ENCODE data around the gene TEX264.

Gene TEX264

DNA sequence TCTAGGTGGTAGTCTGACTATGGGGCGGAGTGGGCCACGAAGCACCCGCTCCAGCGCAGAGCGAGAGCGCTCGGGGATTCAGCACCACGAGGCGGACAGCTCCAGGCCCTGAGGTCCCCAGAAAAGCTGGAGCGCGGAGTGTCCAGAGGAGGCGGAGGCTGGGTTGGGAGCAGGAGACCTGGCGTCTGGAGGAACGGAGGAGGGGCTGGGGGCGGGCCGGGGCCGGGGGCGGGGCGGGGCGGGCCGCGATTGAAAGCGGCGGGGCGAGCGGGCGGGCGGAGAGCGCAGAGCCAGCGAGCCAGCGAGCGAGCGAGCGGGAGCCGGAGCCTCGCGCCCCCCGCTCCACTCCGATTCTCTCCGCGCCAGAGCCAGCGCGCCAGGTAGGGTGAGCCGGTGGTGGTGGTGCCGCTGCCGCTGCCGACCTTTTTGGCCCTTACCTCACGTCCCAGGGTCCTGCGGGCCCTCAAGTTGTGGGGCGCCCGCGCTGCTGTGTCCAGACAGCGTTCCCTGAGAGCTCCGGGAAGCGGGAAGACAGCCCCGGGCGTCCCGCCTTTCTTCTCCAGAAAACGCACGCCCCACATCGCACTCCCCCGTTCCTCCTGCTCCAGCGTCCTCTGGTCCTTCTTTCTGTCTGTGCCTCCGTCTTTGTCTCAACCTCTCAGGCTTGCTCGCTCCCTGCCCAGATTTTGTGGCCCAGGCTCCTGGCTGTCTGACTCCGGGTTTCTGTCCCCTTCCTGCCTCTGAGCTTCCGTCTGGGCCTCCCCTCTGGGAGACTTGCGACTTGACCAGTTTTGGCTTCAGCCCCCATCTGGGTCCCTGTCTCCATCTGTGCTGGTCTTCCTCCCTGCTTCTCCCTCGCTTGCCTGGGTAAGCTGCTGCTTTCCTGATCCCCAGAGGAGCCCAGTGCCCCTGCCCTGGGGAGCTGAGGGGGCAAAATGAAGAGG, 36.0 kb downstream of the TEX264 start, which contains the start of gene GRM2 (continued):
- TF ChIP-seq ZNF776 (tag by site-specific recombination; IDR thresholded peaks at IDR 0.05; ENCODE audit: borderline replicate concordance) (no peak), ZNF548 (tag by site-specific recombination; IDR thresholded peaks at IDR 0.05) (no peak), ZNF677 (tag by site-specific recombination; IDR thresholded peaks at IDR 0.05) (no peak), IKZF3 (tag by site-specific recombination; IDR thresholded peaks at IDR 0.05) (peak; percentile 70; the same call in 1 of the 2 replicates), ZSCAN30 (tag by site-specific recombination; IDR thresholded peaks at IDR 0.05) (no peak), ZNF23 (tag by site-specific recombination; IDR thresholded peaks at IDR 0.05; ENCODE audit: borderline replicate concordance) (no peak), ZNF157 (tag by site-specific recombination; IDR thresholded peaks at IDR 0.05) (no peak), ZNF335 (tag by site-specific recombination; conservative IDR thresholded peaks at IDR 0.05) (peak; percentile 88), ZBTB17 (tag by site-specific recombination; IDR thresholded peaks at IDR 0.05) (peak; percentile 65), KLF9 (tag by site-specific recombination; IDR thresholded peaks at IDR 0.05; ENCODE audit: low read depth) (0 out of 2 replicates have a peak, but pooled peaks have one; percentile 21), ZNF341 (tag by site-specific recombination; IDR thresholded peaks at IDR 0.05; ENCODE audit: low read depth) (no peak)
- TF ChIP-seq, protein P1, sequence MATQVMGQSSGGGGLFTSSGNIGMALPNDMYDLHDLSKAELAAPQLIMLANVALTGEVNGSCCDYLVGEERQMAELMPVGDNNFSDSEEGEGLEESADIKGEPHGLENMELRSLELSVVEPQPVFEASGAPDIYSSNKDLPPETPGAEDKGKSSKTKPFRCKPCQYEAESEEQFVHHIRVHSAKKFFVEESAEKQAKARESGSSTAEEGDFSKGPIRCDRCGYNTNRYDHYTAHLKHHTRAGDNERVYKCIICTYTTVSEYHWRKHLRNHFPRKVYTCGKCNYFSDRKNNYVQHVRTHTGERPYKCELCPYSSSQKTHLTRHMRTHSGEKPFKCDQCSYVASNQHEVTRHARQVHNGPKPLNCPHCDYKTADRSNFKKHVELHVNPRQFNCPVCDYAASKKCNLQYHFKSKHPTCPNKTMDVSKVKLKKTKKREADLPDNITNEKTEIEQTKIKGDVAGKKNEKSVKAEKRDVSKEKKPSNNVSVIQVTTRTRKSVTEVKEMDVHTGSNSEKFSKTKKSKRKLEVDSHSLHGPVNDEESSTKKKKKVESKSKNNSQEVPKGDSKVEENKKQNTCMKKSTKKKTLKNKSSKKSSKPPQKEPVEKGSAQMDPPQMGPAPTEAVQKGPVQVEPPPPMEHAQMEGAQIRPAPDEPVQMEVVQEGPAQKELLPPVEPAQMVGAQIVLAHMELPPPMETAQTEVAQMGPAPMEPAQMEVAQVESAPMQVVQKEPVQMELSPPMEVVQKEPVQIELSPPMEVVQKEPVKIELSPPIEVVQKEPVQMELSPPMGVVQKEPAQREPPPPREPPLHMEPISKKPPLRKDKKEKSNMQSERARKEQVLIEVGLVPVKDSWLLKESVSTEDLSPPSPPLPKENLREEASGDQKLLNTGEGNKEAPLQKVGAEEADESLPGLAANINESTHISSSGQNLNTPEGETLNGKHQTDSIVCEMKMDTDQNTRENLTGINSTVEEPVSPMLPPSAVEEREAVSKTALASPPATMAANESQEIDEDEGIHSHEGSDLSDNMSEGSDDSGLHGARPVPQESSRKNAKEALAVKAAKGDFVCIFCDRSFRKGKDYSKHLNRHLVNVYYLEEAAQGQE (tag by site-specific recombination; IDR thresholded peaks at IDR 0.05), result peak; percentile 92
- TF ChIP-seq, protein P2, sequence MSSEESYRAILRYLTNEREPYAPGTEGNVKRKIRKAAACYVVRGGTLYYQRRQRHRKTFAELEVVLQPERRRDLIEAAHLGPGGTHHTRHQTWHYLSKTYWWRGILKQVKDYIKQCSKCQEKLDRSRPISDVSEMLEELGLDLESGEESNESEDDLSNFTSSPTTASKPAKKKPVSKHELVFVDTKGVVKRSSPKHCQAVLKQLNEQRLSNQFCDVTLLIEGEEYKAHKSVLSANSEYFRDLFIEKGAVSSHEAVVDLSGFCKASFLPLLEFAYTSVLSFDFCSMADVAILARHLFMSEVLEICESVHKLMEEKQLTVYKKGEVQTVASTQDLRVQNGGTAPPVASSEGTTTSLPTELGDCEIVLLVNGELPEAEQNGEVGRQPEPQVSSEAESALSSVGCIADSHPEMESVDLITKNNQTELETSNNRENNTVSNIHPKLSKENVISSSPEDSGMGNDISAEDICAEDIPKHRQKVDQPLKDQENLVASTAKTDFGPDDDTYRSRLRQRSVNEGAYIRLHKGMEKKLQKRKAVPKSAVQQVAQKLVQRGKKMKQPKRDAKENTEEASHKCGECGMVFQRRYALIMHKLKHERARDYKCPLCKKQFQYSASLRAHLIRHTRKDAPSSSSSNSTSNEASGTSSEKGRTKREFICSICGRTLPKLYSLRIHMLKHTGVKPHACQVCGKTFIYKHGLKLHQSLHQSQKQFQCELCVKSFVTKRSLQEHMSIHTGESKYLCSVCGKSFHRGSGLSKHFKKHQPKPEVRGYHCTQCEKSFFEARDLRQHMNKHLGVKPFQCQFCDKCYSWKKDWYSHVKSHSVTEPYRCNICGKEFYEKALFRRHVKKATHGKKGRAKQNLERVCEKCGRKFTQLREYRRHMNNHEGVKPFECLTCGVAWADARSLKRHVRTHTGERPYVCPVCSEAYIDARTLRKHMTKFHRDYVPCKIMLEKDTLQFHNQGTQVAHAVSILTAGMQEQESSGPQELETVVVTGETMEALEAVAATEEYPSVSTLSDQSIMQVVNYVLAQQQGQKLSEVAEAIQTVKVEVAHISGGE (tag by site-specific recombination; conservative IDR thresholded peaks at IDR 0.05; ENCODE audit: low read depth), result no peak
- TF ChIP-seq, protein P3, sequence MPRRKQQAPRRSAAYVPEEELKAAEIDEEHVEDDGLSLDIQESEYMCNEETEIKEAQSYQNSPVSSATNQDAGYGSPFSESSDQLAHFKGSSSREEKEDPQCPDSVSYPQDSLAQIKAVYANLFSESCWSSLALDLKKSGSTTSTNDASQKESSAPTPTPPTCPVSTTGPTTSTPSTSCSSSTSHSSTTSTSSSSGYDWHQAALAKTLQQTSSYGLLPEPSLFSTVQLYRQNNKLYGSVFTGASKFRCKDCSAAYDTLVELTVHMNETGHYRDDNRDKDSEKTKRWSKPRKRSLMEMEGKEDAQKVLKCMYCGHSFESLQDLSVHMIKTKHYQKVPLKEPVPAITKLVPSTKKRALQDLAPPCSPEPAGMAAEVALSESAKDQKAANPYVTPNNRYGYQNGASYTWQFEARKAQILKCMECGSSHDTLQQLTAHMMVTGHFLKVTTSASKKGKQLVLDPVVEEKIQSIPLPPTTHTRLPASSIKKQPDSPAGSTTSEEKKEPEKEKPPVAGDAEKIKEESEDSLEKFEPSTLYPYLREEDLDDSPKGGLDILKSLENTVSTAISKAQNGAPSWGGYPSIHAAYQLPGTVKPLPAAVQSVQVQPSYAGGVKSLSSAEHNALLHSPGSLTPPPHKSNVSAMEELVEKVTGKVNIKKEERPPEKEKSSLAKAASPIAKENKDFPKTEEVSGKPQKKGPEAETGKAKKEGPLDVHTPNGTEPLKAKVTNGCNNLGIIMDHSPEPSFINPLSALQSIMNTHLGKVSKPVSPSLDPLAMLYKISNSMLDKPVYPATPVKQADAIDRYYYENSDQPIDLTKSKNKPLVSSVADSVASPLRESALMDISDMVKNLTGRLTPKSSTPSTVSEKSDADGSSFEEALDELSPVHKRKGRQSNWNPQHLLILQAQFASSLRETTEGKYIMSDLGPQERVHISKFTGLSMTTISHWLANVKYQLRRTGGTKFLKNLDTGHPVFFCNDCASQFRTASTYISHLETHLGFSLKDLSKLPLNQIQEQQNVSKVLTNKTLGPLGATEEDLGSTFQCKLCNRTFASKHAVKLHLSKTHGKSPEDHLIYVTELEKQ (tag by site-specific recombination; IDR thresholded peaks at IDR 0.05; ENCODE audit: borderline replicate concordance), result no peak
- TF ChIP-seq, protein P4, sequence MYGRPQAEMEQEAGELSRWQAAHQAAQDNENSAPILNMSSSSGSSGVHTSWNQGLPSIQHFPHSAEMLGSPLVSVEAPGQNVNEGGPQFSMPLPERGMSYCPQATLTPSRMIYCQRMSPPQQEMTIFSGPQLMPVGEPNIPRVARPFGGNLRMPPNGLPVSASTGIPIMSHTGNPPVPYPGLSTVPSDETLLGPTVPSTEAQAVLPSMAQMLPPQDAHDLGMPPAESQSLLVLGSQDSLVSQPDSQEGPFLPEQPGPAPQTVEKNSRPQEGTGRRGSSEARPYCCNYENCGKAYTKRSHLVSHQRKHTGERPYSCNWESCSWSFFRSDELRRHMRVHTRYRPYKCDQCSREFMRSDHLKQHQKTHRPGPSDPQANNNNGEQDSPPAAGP (tag by site-specific recombination; IDR thresholded peaks at IDR 0.05), result peak; percentile 43; the same call in 1 of the 2 replicates
- TF ChIP-seq, protein P5, sequence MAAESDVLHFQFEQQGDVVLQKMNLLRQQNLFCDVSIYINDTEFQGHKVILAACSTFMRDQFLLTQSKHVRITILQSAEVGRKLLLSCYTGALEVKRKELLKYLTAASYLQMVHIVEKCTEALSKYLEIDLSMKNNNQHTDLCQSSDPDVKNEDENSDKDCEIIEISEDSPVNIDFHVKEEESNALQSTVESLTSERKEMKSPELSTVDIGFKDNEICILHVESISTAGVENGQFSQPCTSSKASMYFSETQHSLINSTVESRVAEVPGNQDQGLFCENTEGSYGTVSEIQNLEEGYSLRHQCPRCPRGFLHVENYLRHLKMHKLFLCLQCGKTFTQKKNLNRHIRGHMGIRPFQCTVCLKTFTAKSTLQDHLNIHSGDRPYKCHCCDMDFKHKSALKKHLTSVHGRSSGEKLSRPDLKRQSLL (tag by site-specific recombination; IDR thresholded peaks at IDR 0.05), result peak; percentile 86
